H4 (cell line): ENCODE results near the gene BIRC3. TPM values are rescaled to one million over a fixed set of nuclear protein-coding genes. Genes with fewer than 3 reads are reported as not detected.

ENCODE experiments used
- DNase-seq: peaks from one replicate; pipeline ENCODE4 v3.0.0-alpha.2; 2015; ENCODE audit warnings: low spot score
- total RNA-seq: library from RNA; depleted of rRNA; stranded (reverse); fragments of >200 nt; shearing (Covaris generic); gene quantifications from 2 replicates; pipeline ENCODE4 v1.2.3, GENCODE V29; 2014; rRNA removed

BIRC3 gene
- total RNA-seq: 0.27 and 0.89 TPM in 2 replicates

GRCh38 chr11:102317099-102317767, at the start of gene BIRC3:
Gene BIRC3 (plus strand): TSS chr11:102317484. CDS start chr11:102324510, 7,026 bp downstream.
- DNase-seq: peak; percentile 86

- no peak for DNase-seq
These were observed 49.7 kb upstream of the BIRC3 start for GRCh38 chr11:102267609-102268008.

GRCh38 chr11:102268083-102268984, 49.0 kb upstream of the BIRC3 start:
- DNase-seq: peak; percentile 67

- DNase-seq: no peak
These were observed 48.3 kb upstream of the BIRC3 start for GRCh38 chr11:102268985-102269470.

- no peak for DNase-seq
These were observed 47.4 kb upstream of the BIRC3 start for GRCh38 chr11:102269927-102270326.

GRCh38 chr11:102272047-102272824, 45.0 kb upstream of the BIRC3 start:
- no peak for DNase-seq

- DNase-seq: no peak
These were observed 42.7 kb upstream of the BIRC3 start for GRCh38 chr11:102274628-102275027.

GRCh38 chr11:102276362-102276761, 40.9 kb upstream of the BIRC3 start:
- no peak for DNase-seq

GRCh38 chr11:102276783-102277182, 40.5 kb upstream of the BIRC3 start:
- no peak for DNase-seq

GRCh38 chr11:102279641-102280170, 37.6 kb upstream of the BIRC3 start:
- DNase-seq: peak; percentile 44

- DNase-seq: no peak
These were observed 36.9 kb upstream of the BIRC3 start for GRCh38 chr11:102280245-102280833.

GRCh38 chr11:102283116-102283485, 34.2 kb upstream of the BIRC3 start:
- no peak for DNase-seq

- DNase-seq: no peak
These were observed 33.3 kb upstream of the BIRC3 start for GRCh38 chr11:102284008-102284407.

- no peak for DNase-seq
These were observed 31.0 kb upstream of the BIRC3 start for GRCh38 chr11:102286292-102286691.

- DNase-seq: peak; percentile 73
These were observed 29.1 kb upstream of the BIRC3 start for GRCh38 chr11:102287964-102288724.

GRCh38 chr11:102288725-102289083, 28.6 kb upstream of the BIRC3 start:
- DNase-seq: no peak

GRCh38 chr11:102289592-102289991, 27.7 kb upstream of the BIRC3 start:
- DNase-seq: no peak

GRCh38 chr11:102291831-102292230, 25.5 kb upstream of the BIRC3 start:
- DNase-seq: no peak

GRCh38 chr11:102292933-102293332, 24.4 kb upstream of the BIRC3 start:
- no peak for DNase-seq

GRCh38 chr11:102293873-102294601, 23.2 kb upstream of the BIRC3 start:
- DNase-seq: peak; percentile 59
